HuH-7.5 (cell line): Measurements from ENCODE around the gene PAQR9.

Source experiments
- DNase-seq: peaks from one replicate; pipeline ENCODE4 v3.0.0; 2011; ENCODE audit warnings: low spot score

The PAQR9 gene

GRCh38 chr3:142982038-142982773 lies 18.7 kb upstream of the PAQR9 start:
- no peak for DNase-seq

- DNase-seq: no peak
Measured at GRCh38 chr3:142981108-142981507, 17.6 kb upstream of the PAQR9 start.

GRCh38 chr3:142977399-142977728 lies 13.9 kb upstream of the PAQR9 start:
- DNase-seq: no peak

GRCh38 chr3:142976621-142977398 lies 13.3 kb upstream of the PAQR9 start:
- DNase-seq: no peak

GRCh38 chr3:142975316-142975995 lies 12.0 kb upstream of the PAQR9 start:
- DNase-seq: no peak

GRCh38 chr3:142973217-142974009 lies 9.9 kb upstream of the PAQR9 start:
- no peak for DNase-seq

- DNase-seq: no peak
Measured at GRCh38 chr3:142972092-142972753, 8.7 kb upstream of the PAQR9 start.

- DNase-seq: no peak
Measured at GRCh38 chr3:142971431-142971830, 8.0 kb upstream of the PAQR9 start.

- DNase-seq: no peak
Measured at GRCh38 chr3:142968319-142969025, 5.0 kb upstream of the PAQR9 start.

GRCh38 chr3:142966808-142967207 lies 3.3 kb upstream of the PAQR9 start:
- no peak for DNase-seq

- no peak for DNase-seq
Measured at GRCh38 chr3:142965581-142965980, 2.1 kb upstream of the PAQR9 start.

- DNase-seq: no peak
Measured at GRCh38 chr3:142963234-142963515, 299 bp downstream of the PAQR9 start.

- no peak for DNase-seq
Measured at GRCh38 chr3:142962520-142963233, 797 bp downstream of the PAQR9 start.

- no peak for DNase-seq
Measured at GRCh38 chr3:142962175-142962519, 1.3 kb downstream of the PAQR9 start.

GRCh38 chr3:142961539-142961938 lies 1.9 kb downstream of the PAQR9 start:
- DNase-seq: no peak

GRCh38 chr3:142960322-142960850 lies 3.1 kb downstream of the PAQR9 start:
- DNase-seq: no peak

- no peak for DNase-seq
Measured at GRCh38 chr3:142958707-142959106, 4.8 kb downstream of the PAQR9 start.

GRCh38 chr3:142953443-142953842 lies 10.0 kb downstream of the PAQR9 start:
- no peak for DNase-seq

- no peak for DNase-seq
Measured at GRCh38 chr3:142952272-142953193, 10.9 kb downstream of the PAQR9 start.
